Suprapubic skin (tissue), 4 donors: ENCODE measurements around the gene TNNI3. TPM values are rescaled to one million over a fixed set of nuclear protein-coding genes. Genes with fewer than 3 reads are reported as not detected.

ENCODE experiments used
- DNase-seq, 2 donors: peaks; one replicate each; pipeline ENCODE4 v3.0.0-alpha.2; 2019; ENCODE audit warnings: low spot score in 2 of 2
- H3K27ac ChIP-seq: fragments of 200-600 bp; sonication (generic); one replicate; pipeline ENCODE4 v1.5.1; 2019
- H3K27me3 ChIP-seq: fragments of 200-600 bp; sonication (generic); one replicate; pipeline ENCODE4 v1.5.1; 2019
- H3K36me3 ChIP-seq: fragments of 200-600 bp; sonication (generic); one replicate; pipeline ENCODE4 v1.5.1; 2019
- H3K4me1 ChIP-seq: fragments of 200-600 bp; sonication (generic); one replicate; pipeline ENCODE4 v1.5.1; 2019
- H3K4me3 ChIP-seq: fragments of 200-600 bp; sonication (generic); one replicate; pipeline ENCODE4 v1.5.1; 2019; ENCODE audit warnings: mild to moderate bottlenecking
- H3K9me3 ChIP-seq: fragments of 200-600 bp; sonication (generic); one replicate; pipeline ENCODE4 v1.5.1; 2019
- CTCF ChIP-seq, 2 donors: fragments of 200-600 bp in 1 of 2; fragments of 450-650 bp in 1 of 2; sonication (generic) in 1 of 2; IDR thresholded peaks; one replicate each; pipeline ENCODE4 v1.5.1; 2016 to 2019; ENCODE audit warnings: antibody characterized with exemption in 2 of 2, mild to moderate bottlenecking in 1 of 2, moderate library complexity in 1 of 2
- EP300 ChIP-seq: sonication (generic); formaldehyde crosslinking; IDR thresholded peaks from one replicate; pipeline ENCODE4 v1.6.1; 2017; ENCODE audit warnings: antibody characterized with exemption
- POLR2A ChIP-seq, 2 donors: fragments of 450-650 bp; IDR thresholded peaks; one replicate each; pipeline ENCODE4 v1.6.1; 2017; ENCODE audit warnings: antibody characterized with exemption in 2 of 2, mild to moderate bottlenecking in 2 of 2, moderate library complexity in 2 of 2
- POLR2AphosphoS5 ChIP-seq, 3 donors: sonication (generic); formaldehyde crosslinking; IDR thresholded peaks; one replicate each; pipeline ENCODE4 v1.6.1; 2017; ENCODE audit warnings: antibody characterized with exemption in 3 of 3
- WGBS: methylation state at CpG from one replicate; pipeline ENCODE4 v1.1.5; 2018; 5-methylcytosine and 5-hydroxymethylcytosine counted together
- total RNA-seq, 4 donors: library from RNA; depleted of rRNA; stranded (reverse); fragments of >200 nt; gene quantifications; one replicate each; pipeline ENCODE4 v1.1.0, GENCODE V29; 2016

Gene TNNI3
- total RNA-seq, 4 donors from 2014 or later, result 1.7 to 4.7 (median 3.2) TPM

- H3K27ac ChIP-seq, result no peak overlapping the region
- 40% methylated on average over 36 of the region's 43 CpGs for WGBS
- H3K9me3 ChIP-seq, result no peaks in the 10 kb centered on the region
- no peaks in the 10 kb centered on the region for H3K36me3 ChIP-seq
- H3K4me1 ChIP-seq, result peaks cover 33% of the 10 kb centered on the region
- TF ChIP-seq POLR2AphosphoS5 (IDR thresholded peaks at IDR 0.05), result no peak
- TF ChIP-seq EP300, result no peak
- TF ChIP-seq CTCF (IDR thresholded peaks at IDR 0.05), result no peak
- no peak for TF ChIP-seq POLR2A (IDR thresholded peaks at IDR 0.05)
- peaks cover 99% of the 10 kb centered on the region for H3K27me3 ChIP-seq
- DNase-seq, result no peak
- H3K4me3 ChIP-seq, result no peak overlapping the region
Measured at GRCh38 chr19:55175117-55175867, 17.8 kb upstream of the TNNI3 start.

- H3K27ac ChIP-seq, result no peak overlapping the region
- 38% methylated on average over 10 of the region's 21 CpGs for WGBS
- peaks cover 25% of the 10 kb centered on the region for H3K4me1 ChIP-seq
- no peak for DNase-seq
- no peak overlapping the region for H3K4me3 ChIP-seq
- H3K9me3 ChIP-seq, result no peaks in the 10 kb centered on the region
- peaks cover 98% of the 10 kb centered on the region for H3K27me3 ChIP-seq
- TF ChIP-seq POLR2AphosphoS5 (IDR thresholded peaks at IDR 0.05) (no peak), POLR2A (IDR thresholded peaks at IDR 0.05) (no peak), CTCF (IDR thresholded peaks at IDR 0.05) (no peak), EP300 (no peak)
- H3K36me3 ChIP-seq, result no peaks in the 10 kb centered on the region
Measured at GRCh38 chr19:55174425-55175116, 17.0 kb upstream of the TNNI3 start.

- no peak for DNase-seq
- Histone ChIP-seq H3K36me3 (no peaks in the 10 kb centered on the region), H3K27me3 (peaks cover 98% of the 10 kb centered on the region), H3K4me3 (peak overlapping the region; percentile 37), H3K27ac (no peak overlapping the region), H3K9me3 (no peaks in the 10 kb centered on the region), H3K4me1 (peaks cover 18% of the 10 kb centered on the region)
- TF ChIP-seq EP300 (no peak), POLR2AphosphoS5 (IDR thresholded peaks at IDR 0.05) (no peak), POLR2A (IDR thresholded peaks at IDR 0.05) (no peak), CTCF (IDR thresholded peaks at IDR 0.05) (no peak)
- WGBS, result 0% methylated on average over 17 of the region's 37 CpGs
Measured at GRCh38 chr19:55173714-55174409, 16.3 kb upstream of the TNNI3 start.

- WGBS, result 3% methylated on average over 22 of the region's 32 CpGs
- Histone ChIP-seq H3K27ac (no peak overlapping the region), H3K9me3 (no peaks in the 10 kb centered on the region), H3K36me3 (no peaks in the 10 kb centered on the region), H3K4me3 (peak overlapping the region; percentile 37), H3K27me3 (peaks cover 97% of the 10 kb centered on the region), H3K4me1 (peaks cover 17% of the 10 kb centered on the region)
- TF ChIP-seq POLR2A (IDR thresholded peaks at IDR 0.05) (no peak), CTCF (IDR thresholded peaks at IDR 0.05) (no peak), POLR2AphosphoS5 (IDR thresholded peaks at IDR 0.05) (no peak)
- DNase-seq, result no peak
Measured at GRCh38 chr19:55173186-55173713, 15.7 kb upstream of the TNNI3 start.
